GM06990 (cell line): ENCODE measurements around the gene PCBP3.

Source experiments
- DNase-seq: peaks from one replicate; pipeline ENCODE4 v3.0.0-alpha.2; 2011; ENCODE audit not compliant: insufficient read length; ENCODE audit errors: extremely low read depth
- H3K27me3 ChIP-seq: replicated peaks from 2 replicates; pipeline ENCODE4 v1.6.0; 2011; ENCODE audit warnings: low read length; ENCODE audit not compliant: control insufficient read depth, insufficient read depth
- H3K36me3 ChIP-seq: 2 replicates; pipeline ENCODE4 v1.5.1; 2011; ENCODE audit warnings: low read length; ENCODE audit not compliant: control insufficient read depth, insufficient read depth
- H3K4me3 ChIP-seq: replicated peaks from 2 replicates; pipeline ENCODE4 v1.5.1; 2011; ENCODE audit warnings: low read depth, mild to moderate bottlenecking, control low read depth, low read length
- CTCF ChIP-seq: IDR thresholded peaks from 2 replicates; pipeline ENCODE4 v1.5.1; 2011; ENCODE audit warnings: low read length, control low read depth, mild to moderate bottlenecking, inconsistent platforms; ENCODE audit not compliant: insufficient read depth, poor library complexity, severe bottlenecking

The PCBP3 gene

GRCh38 chr21:45860493-45861155 is 217.1 kb downstream of the PCBP3 start:
- TF ChIP-seq CTCF, result no peak
- H3K36me3 ChIP-seq, result no peaks in the 10 kb centered on the region
- H3K27me3 ChIP-seq, result no peaks in the 10 kb centered on the region
- no peak overlapping the region for H3K4me3 ChIP-seq
- no peak for DNase-seq

GRCh38 chr21:45861156-45861870 is 217.8 kb downstream of the PCBP3 start:
- Histone ChIP-seq H3K4me3 (no peak overlapping the region), H3K27me3 (no peaks in the 10 kb centered on the region), H3K36me3 (no peaks in the 10 kb centered on the region)
- no peak for TF ChIP-seq CTCF
- DNase-seq, result no peak

GRCh38 chr21:45862543-45863207 is 219.2 kb downstream of the PCBP3 start:
- no peak for TF ChIP-seq CTCF
- H3K27me3 ChIP-seq, result no peaks in the 10 kb centered on the region; the same call in 1 of the 2 replicates
- H3K4me3 ChIP-seq, result no peak overlapping the region
- no peak for DNase-seq
- H3K36me3 ChIP-seq, result no peaks in the 10 kb centered on the region

- H3K36me3 ChIP-seq, result no peaks in the 10 kb centered on the region
- H3K4me3 ChIP-seq, result no peak overlapping the region
- DNase-seq, result no peak
- H3K27me3 ChIP-seq, result no peaks in the 10 kb centered on the region; the same call in 1 of the 2 replicates
- TF ChIP-seq CTCF, result no peak
Observed at GRCh38 chr21:45863267-45863666, 219.7 kb downstream of the PCBP3 start.

- no peak for DNase-seq
- no peaks in the 10 kb centered on the region for H3K36me3 ChIP-seq
- TF ChIP-seq CTCF, result no peak
- no peaks in the 10 kb centered on the region; the same call in 1 of the 2 replicates for H3K27me3 ChIP-seq
- no peak overlapping the region for H3K4me3 ChIP-seq
Observed at GRCh38 chr21:45863751-45864150, 220.2 kb downstream of the PCBP3 start.
